Sigmoid colon (tissue), 4 donors: ENCODE data around the gene CCDC149.

ENCODE experiments used
- POLR2AphosphoS5 ChIP-seq, 4 donors: sonication (generic); formaldehyde crosslinking; IDR thresholded peaks; one replicate each; pipeline ENCODE4 v1.6.1; 2017; ENCODE audit warnings: antibody characterized with exemption in 4 of 4
- TF ChIP-seq, protein P1 (sequence below), 4 experiments: fragments of 450-650 bp in 3 of 4; fragments of 200-600 bp in 1 of 4; IDR thresholded peaks; one replicate each; pipeline ENCODE4 v1.5.1; 2016 to 2019; ENCODE audit warnings: antibody characterized with exemption in 4 of 4, mild to moderate bottlenecking in 3 of 4, moderate library complexity in 2 of 4

GRCh38 chr4:24820541-24820940, 92.3 kb downstream of the CCDC149 start:
- no peak for TF ChIP-seq POLR2AphosphoS5 (IDR thresholded peaks at IDR 0.05)
- TF ChIP-seq, protein P1, sequence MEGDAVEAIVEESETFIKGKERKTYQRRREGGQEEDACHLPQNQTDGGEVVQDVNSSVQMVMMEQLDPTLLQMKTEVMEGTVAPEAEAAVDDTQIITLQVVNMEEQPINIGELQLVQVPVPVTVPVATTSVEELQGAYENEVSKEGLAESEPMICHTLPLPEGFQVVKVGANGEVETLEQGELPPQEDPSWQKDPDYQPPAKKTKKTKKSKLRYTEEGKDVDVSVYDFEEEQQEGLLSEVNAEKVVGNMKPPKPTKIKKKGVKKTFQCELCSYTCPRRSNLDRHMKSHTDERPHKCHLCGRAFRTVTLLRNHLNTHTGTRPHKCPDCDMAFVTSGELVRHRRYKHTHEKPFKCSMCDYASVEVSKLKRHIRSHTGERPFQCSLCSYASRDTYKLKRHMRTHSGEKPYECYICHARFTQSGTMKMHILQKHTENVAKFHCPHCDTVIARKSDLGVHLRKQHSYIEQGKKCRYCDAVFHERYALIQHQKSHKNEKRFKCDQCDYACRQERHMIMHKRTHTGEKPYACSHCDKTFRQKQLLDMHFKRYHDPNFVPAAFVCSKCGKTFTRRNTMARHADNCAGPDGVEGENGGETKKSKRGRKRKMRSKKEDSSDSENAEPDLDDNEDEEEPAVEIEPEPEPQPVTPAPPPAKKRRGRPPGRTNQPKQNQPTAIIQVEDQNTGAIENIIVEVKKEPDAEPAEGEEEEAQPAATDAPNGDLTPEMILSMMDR (IDR thresholded peaks at IDR 0.05): no peak
